T-helper 17 cell (primary cell): ENCODE data around the gene KLHDC1. TPM values are rescaled to one million over a fixed set of nuclear protein-coding genes. Genes with fewer than 3 reads are reported as not detected.
A peak's percentile ranks its signal among the peaks of the same experiment; 100 is the strongest.
"Not testable (repeated sequence)": the region's sequence is repeated elsewhere in the genome, so short reads cannot be mapped to it uniquely, and the experiment has no call there.

Experiments used
- ATAC-seq: fragments of 150-1000 bp; cut with Tn5 transposase; 2 replicates; pipeline ENCODE4 v1.10.0; 2021; ENCODE audit warnings: mild to moderate bottlenecking, moderate library complexity
- DNase-seq, 3 donors: peaks; one replicate each; pipeline versions ENCODE4 v3.0.0 to v3.0.0-alpha.2; 2020 to 2021
- H3K9me3 ChIP-seq: one replicate; pipeline ENCODE4 v1.7.0; 2013; ENCODE audit warnings: low read length, mild to moderate bottlenecking; ENCODE audit not compliant: control insufficient read depth, poor library complexity, severe bottlenecking
- H3K27ac Mint-ChIP-seq: one replicate; pipeline ENCODE4 v1.8.0; 2022; ENCODE audit warnings: mild to moderate bottlenecking, moderate library complexity, mixed read lengths
- H3K27me3 Mint-ChIP-seq: one replicate; pipeline ENCODE4 v1.8.0; 2022; ENCODE audit warnings: mixed read lengths
- H3K36me3 Mint-ChIP-seq: one replicate; pipeline ENCODE4 v1.8.0; 2022; ENCODE audit warnings: low read depth, mixed read lengths
- H3K4me1 Mint-ChIP-seq: one replicate; pipeline ENCODE4 v1.8.0; 2022; ENCODE audit warnings: mild to moderate bottlenecking, mixed read lengths
- H3K4me3 Mint-ChIP-seq: one replicate; pipeline ENCODE4 v1.8.0; 2022; ENCODE audit warnings: mild to moderate bottlenecking, moderate library complexity, mixed read lengths
- total RNA-seq, 4 donors: library from RNA in 2 of 4; stranded (reverse) in 2 of 4; gene quantifications; one replicate each; pipeline ENCODE4 v1.2.3 and lab custom pipeline; 2022 to 2026

KLHDC1 gene
- total RNA-seq, 2 donors from 2014 or later = 7.4 to 7.5 TPM

DNA sequence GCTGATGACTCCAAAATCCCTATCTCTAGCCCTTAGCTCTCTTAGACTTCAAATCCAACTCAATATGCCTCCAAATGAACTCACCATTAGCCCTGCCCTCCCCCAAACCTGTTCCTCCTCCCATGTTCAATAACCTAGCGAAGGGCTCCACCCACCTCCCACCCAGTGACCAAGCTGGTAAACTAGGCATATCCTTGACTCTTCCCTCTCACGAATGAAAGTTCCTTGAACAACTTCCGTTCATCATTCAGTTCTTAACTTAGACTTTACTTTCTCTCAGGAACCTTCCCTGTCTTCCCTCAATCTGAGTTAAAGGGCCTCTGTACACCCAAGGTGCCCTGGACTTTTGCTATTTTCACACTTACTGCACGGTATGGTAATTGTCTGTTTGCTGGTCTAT lies 1.9 kb upstream of the KLHDC1 start:
- H3K4me1 Mint-ChIP-seq = peaks cover 26% of the 10 kb centered on the region

DNA sequence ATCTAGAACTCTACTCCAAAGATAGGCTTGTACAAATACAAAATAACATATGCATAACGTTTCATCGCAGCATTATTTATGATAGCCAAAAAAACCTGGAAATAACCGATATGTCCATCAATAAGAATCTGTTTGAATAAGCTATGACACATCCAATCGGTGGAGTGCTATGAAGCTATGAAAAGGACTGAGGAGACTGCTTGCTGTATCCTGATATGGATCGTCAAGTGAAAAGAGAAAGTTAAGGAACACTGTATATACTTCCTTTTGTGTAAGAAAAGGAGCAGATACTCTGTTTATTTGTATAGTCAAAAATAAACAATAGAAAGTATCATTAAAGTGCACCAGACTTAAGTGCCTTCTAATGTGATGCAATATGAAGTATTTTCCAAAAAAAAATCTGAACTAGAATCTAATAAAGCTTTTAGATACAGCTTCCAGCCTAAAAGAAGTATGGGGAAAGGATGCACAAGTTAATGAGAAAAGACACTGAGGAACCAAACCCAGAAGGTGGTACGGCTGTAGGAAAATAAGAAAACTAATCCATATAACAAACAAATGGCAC lies 645 bp upstream of the KLHDC1 start:
- Mint-ChIP-seq H3K36me3 (peaks cover 3% of the 10 kb centered on the region), H3K27ac (peak overlapping the region; percentile 92), H3K27me3 (no peaks in the 10 kb centered on the region), H3K4me3 (peak overlapping the region; percentile 97), H3K4me1 (peaks cover 27% of the 10 kb centered on the region)
- DNase-seq (no peak), ATAC-seq (no peak)
- no peaks in the 10 kb centered on the region for H3K9me3 ChIP-seq

More for the DNA sequence above, 1.9 kb upstream of the KLHDC1 start:
- no peak for DNase-seq
- ATAC-seq = no peak
- Mint-ChIP-seq H3K4me3 (no peak overlapping the region), H3K27ac (peak overlapping the region; percentile 92), H3K36me3 (peaks cover 3% of the 10 kb centered on the region), H3K27me3 (no peaks in the 10 kb centered on the region)
- H3K9me3 ChIP-seq = no peaks in the 10 kb centered on the region

DNA sequence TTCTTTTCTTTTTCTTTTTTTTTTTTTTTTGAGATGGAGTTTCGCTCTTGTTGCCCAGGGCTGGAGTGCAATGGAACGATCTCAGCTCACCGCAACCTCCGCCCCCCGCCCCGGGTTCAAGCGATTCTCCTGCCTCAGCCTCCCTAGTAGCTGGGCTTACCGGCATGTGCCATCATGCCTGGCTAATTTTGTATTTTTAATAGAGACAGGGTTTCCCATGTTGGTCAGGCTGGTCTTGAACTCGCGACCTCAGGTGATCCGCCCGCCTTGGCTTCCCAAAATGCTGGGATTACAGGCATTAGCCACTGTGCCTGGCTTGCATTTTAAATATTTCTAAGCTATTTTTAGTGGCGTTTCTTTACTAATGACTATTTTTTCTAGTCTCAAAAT lies 810 bp downstream of the KLHDC1 start:
- Mint-ChIP-seq H3K27ac (peak overlapping the region; percentile 92), H3K4me3 (peak overlapping the region; percentile 97), H3K4me1 (peaks cover 25% of the 10 kb centered on the region)
- not testable (repeated sequence) for H3K9me3 ChIP-seq, DNase-seq, ATAC-seq, H3K36me3 Mint-ChIP-seq, H3K27me3 Mint-ChIP-seq

DNA sequence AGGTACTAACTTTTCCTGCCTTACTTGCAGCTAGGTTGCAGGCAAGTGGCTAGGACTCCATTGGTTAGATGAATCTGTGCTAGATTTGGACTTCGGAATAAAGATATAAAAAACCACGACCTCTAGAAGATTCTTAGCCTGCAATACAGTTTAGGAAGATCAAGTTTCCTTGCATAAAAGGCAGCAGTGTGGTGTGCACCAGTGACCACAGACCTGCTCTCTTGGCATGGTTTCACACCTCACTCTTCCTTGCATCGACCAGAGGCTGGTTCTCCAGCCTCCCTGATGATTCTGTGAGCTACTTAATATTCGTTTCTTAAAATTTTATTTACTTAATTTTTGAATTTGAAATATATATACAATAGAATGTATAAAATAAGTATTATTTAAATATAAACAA lies 9.8 kb downstream of the KLHDC1 start:
- Mint-ChIP-seq H3K4me1 (peaks cover 6% of the 10 kb centered on the region), H3K27me3 (no peaks in the 10 kb centered on the region), H3K36me3 (peaks cover 2% of the 10 kb centered on the region), H3K27ac (no peak overlapping the region), H3K4me3 (no peak overlapping the region)
- DNase-seq (no peak), ATAC-seq (no peak)
- no peaks in the 10 kb centered on the region for H3K9me3 ChIP-seq

DNA sequence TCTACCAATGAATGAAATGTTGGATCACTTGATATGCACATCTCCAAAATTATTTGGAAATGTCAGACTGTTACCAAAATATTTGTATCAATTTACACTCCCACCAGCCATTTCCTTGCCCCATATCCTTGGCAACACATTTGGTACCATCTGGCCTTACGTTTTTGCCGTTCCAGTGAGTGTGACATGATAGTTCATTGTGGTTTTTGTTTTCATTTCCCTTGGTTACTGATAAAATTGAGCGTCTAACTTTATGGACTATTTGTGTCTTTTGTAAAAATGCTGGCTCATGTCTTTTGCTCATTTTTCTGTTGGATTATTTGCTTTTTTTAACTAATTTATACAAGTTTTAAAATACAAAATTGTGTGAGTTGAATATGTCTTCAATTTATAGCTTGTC lies 11.0 kb downstream of the KLHDC1 start:
- H3K9me3 ChIP-seq = no peaks in the 10 kb centered on the region
- peaks cover 8% of the 10 kb centered on the region for H3K4me1 Mint-ChIP-seq
- ATAC-seq (no peak), DNase-seq (no peak)
- peaks cover 2% of the 10 kb centered on the region for H3K36me3 Mint-ChIP-seq
- H3K27me3 Mint-ChIP-seq = no peaks in the 10 kb centered on the region
- H3K27ac Mint-ChIP-seq = no peak overlapping the region
- H3K4me3 Mint-ChIP-seq = no peak overlapping the region

DNA sequence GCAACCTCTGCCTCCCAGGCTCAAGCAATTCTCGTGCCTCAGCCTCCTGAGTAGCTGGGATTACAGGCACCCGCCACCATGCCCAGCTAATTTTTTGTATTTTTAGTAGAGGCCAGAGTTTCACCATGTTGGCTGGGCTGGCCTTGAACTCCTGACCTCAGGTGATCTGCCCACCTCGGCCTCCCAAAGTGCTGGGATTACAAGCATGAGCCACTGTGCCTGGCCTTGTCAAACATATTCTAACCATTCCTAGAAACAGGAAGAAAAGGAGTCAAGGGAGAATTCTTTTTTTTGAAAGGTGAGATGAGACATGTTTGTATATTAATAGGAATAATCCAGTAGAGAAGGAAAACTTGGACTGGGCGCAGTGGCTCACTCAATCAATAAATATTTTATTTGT lies 11.6 kb downstream of the KLHDC1 start:
- H3K4me3 Mint-ChIP-seq, H3K36me3 Mint-ChIP-seq, H3K4me1 Mint-ChIP-seq, H3K9me3 ChIP-seq, ATAC-seq, DNase-seq, H3K27me3 Mint-ChIP-seq: not testable (repeated sequence)
- H3K27ac Mint-ChIP-seq = peak overlapping the region; percentile 16

DNA sequence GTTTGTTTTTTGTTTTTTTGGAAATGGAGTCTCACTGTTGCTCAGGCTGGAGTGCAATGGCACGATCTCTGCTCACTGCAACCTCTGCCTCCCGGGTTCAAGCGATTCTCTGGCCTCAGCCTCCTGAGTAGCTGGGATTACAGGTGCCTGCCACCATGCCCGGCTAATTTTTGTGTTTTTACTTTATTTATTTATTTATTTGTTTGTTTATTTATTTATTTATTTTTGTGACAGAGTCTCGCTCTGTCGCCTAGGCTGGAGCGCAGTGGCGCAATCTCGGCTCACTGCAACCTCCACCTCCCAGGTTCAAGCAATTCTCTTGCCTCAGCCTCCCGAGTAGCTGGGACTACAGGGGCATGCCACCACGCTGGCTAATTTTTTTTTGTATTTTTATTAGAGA lies 18.1 kb downstream of the KLHDC1 start:
- H3K36me3 Mint-ChIP-seq, H3K9me3 ChIP-seq, ATAC-seq, H3K4me1 Mint-ChIP-seq, H3K27me3 Mint-ChIP-seq, DNase-seq, H3K4me3 Mint-ChIP-seq, H3K27ac Mint-ChIP-seq: not testable (repeated sequence)

DNA sequence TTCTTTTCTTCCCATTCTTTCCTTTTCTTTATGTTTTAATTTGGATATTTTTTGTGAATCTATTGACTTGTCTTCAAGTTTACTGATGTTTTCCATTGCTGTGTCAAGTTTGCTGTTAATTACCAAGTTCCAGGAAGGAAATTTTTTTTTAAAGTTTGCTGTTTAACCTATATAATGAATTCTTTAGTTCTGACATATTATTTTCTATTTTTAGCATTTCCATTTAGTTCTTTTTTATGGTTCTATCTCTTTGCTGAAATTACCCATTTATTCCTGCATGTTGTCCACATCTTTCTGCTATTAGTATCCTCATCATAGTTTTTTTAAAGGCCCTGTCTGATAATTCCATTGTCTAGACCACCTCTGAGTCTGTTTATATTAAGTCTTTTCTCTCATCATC lies 27.8 kb downstream of the KLHDC1 start:
- H3K27me3 Mint-ChIP-seq = no peaks in the 10 kb centered on the region
- H3K4me1 Mint-ChIP-seq = no peaks in the 10 kb centered on the region
- ATAC-seq (no peak), DNase-seq (no peak)
- H3K4me3 Mint-ChIP-seq = no peak overlapping the region
- peaks cover 8% of the 10 kb centered on the region for H3K36me3 Mint-ChIP-seq
- H3K27ac Mint-ChIP-seq = no peak overlapping the region
- no peaks in the 10 kb centered on the region for H3K9me3 ChIP-seq

DNA sequence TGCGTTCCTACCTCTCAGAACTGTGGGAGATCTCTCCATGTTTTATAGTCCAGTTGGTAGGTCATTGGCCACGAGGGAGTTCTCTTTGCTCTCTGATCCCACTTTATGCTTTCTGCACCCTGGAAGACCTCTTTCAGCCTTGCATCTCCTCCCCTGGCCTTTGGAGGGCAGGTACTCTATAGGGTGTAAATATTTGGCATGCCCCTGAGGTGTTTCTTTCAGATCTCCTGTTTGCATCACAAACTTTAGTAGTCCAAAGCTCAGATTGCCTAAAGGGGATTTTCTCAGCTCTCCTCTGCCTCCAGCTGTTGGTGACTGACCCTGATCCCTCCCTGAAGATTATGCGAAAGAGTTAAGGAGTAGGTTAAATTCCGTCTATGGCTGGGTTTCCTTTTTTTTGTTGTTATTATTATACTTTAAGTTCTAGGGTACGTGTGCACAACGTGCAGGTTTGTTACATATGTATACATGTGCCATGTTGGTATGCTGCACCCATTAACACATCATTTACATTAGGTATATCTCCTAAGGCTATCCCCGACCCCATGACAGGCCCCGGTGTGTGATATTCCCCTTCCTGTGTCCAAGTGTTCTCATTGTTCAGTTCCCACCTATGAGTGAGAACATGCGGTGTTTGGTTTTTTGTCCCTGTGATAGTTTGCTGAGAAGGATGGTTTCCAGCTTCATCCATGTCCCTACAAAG lies 29.0 kb downstream of the KLHDC1 start:
- DNase-seq, H3K27me3 Mint-ChIP-seq, H3K9me3 ChIP-seq, H3K4me1 Mint-ChIP-seq, H3K4me3 Mint-ChIP-seq, H3K27ac Mint-ChIP-seq, ATAC-seq: not testable (repeated sequence)
- H3K36me3 Mint-ChIP-seq = peaks cover 10% of the 10 kb centered on the region

DNA sequence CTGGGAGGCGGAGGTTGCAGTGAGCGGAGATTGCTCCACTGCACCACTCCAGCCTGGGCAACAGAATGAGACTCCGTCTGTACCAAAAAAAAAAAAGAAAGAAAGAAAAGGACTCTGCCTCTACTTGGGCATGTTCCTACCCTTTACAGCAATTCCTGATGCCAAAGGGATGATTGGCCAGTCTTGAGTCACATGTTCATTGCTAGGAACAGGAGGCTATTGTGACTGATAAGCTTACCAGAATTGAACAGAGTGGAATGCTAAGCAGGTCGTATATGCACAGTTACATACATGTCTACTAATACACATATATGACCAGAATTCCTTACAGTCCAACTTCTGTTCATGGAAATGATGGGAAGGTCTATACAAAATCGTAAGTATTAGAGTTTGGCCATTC lies 34.3 kb downstream of the KLHDC1 start:
- ATAC-seq (no peak), DNase-seq (no peak)
- H3K4me3 Mint-ChIP-seq = no peak overlapping the region
- no peaks in the 10 kb centered on the region for H3K27me3 Mint-ChIP-seq
- H3K36me3 Mint-ChIP-seq = peaks cover 2% of the 10 kb centered on the region
- H3K27ac Mint-ChIP-seq = no peak overlapping the region
- no peaks in the 10 kb centered on the region for H3K9me3 ChIP-seq
- no peaks in the 10 kb centered on the region for H3K4me1 Mint-ChIP-seq

DNA sequence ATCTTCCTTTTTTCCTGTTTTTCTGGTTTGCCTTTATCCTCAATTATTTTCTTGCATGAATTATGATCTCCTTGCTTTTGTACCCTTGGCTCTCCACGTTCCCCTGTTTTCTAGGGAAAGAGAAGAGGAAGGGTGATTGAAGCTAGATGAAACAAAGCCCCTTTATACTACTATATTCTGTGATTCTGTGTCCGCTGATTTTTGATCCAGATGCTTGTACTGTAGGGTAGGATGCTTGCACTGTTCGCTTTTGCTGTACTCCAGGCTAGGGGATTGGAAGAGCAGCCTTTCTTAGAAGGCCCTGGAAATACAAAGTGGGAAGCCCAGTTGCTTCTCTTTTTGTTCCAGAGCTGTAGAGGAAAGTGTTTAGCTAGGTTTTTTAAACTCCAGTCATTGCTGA lies 40.0 kb downstream of the KLHDC1 start:
- DNase-seq = no peak
- Mint-ChIP-seq H3K36me3 (peaks cover 3% of the 10 kb centered on the region), H3K27me3 (no peaks in the 10 kb centered on the region), H3K4me3 (no peak overlapping the region), H3K27ac (no peak overlapping the region), H3K4me1 (peaks cover 2% of the 10 kb centered on the region)
- no peak for ATAC-seq
- H3K9me3 ChIP-seq = no peaks in the 10 kb centered on the region

DNA sequence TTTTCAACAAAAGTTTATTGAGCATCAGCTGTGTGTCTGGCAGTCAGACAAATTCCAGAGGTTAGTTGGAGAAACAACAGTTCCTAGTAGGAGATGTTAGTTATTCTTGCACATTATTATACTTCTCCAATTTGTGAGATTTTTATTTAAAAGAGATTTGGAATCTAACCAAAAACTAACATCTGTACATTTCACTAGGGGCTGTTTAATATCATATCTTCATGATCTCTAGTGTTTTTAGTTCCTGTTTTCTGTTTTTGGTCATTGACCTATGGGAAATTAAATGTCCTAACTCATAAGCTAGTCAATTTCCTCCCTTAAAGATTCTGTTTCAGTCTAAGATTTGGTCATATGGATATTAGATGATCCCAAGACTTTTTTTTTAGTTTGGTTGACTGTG lies 40.9 kb downstream of the KLHDC1 start:
- no peak for ATAC-seq
- Mint-ChIP-seq H3K4me1 (peaks cover 2% of the 10 kb centered on the region), H3K27me3 (no peaks in the 10 kb centered on the region), H3K4me3 (no peak overlapping the region), H3K36me3 (peaks cover 3% of the 10 kb centered on the region), H3K27ac (no peak overlapping the region)
- H3K9me3 ChIP-seq = no peaks in the 10 kb centered on the region
- no peak for DNase-seq

DNA sequence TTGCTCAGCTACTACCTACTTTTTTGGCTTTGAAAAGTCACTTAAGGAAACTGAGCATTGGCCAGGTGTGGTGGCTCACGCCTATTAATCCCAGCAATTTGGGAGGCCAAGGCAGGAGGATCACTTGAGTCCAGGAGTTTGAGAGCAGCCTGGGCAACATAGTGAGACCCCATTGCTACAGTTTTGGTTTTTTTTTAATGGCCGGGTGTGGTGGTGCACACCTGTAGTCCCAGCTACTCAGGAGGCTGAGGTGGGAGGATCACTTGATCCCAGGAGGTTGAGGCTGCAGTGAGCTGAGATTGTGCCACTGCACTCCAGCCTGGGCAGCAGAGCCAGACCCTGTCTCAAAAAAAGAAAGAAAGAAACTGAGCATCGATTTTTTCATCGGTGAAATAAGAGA lies 42.7 kb downstream of the KLHDC1 start:
- ATAC-seq, H3K27me3 Mint-ChIP-seq, H3K9me3 ChIP-seq, DNase-seq, H3K27ac Mint-ChIP-seq, H3K36me3 Mint-ChIP-seq, H3K4me1 Mint-ChIP-seq, H3K4me3 Mint-ChIP-seq: not testable (repeated sequence)

DNA sequence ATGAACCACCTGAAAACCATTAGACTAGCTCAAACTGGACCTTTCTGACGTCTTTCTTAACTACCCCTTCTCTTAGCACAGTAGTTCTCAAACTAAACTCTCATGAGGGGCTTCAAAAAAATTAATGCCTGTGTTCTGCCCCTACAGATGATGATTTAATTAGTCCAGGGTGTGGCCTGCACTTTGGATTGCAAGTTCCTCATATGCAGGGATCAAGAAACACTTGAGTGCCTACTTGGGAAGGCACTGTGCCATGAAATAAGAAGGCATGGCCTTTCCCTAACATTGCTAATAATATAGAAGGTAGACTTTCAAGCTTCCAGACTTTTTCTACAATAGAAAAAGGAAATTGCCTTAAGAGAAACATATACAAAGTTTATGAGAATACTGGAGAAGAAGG lies 52.3 kb downstream of the KLHDC1 start:
- H3K9me3 ChIP-seq = no peaks in the 10 kb centered on the region
- peaks cover 18% of the 10 kb centered on the region for H3K36me3 Mint-ChIP-seq
- no peaks in the 10 kb centered on the region for H3K27me3 Mint-ChIP-seq
- no peaks in the 10 kb centered on the region for H3K4me1 Mint-ChIP-seq
- no peak overlapping the region for H3K27ac Mint-ChIP-seq
- ATAC-seq (no peak), DNase-seq (no peak)
- no peak overlapping the region for H3K4me3 Mint-ChIP-seq
